ENCODE results near the gene RGS3.

RGS3 gene

GRCh38 chr9:113578279-113578865, 114.8 kb downstream of the RGS3 start:
- peak overlapping the region; percentile 91 for H3K27ac Mint-ChIP-seq
- no peaks in the 10 kb centered on the region for H3K27me3 Mint-ChIP-seq
- no peaks in the 10 kb centered on the region for H3K9me3 Mint-ChIP-seq

GRCh38 chr9:113578882-113579282, 115.4 kb downstream of the RGS3 start:
- no peaks in the 10 kb centered on the region for H3K27me3 Mint-ChIP-seq
- H3K4me3 Mint-ChIP-seq = peak overlapping the region; percentile 86
- peaks cover 21% of the 10 kb centered on the region for H3K36me3 Mint-ChIP-seq (ENCODE audit: low read depth)
- H3K9me3 Mint-ChIP-seq = no peaks in the 10 kb centered on the region
- peaks cover 88% of the 10 kb centered on the region for H3K4me1 Mint-ChIP-seq (ENCODE audit: low read depth)
- H3K27ac Mint-ChIP-seq = peak overlapping the region; percentile 91

More at GRCh38 chr9:113578279-113578865, 114.8 kb downstream of the RGS3 start:
- Mint-ChIP-seq H3K4me1 (ENCODE audit: low read depth) (peaks cover 89% of the 10 kb centered on the region), H3K36me3 (ENCODE audit: low read depth) (peaks cover 17% of the 10 kb centered on the region), H3K4me3 (peak overlapping the region; percentile 86)

- Mint-ChIP-seq H3K27me3 (no peaks in the 10 kb centered on the region), H3K4me1 (ENCODE audit: low read depth) (peaks cover 84% of the 10 kb centered on the region), H3K36me3 (ENCODE audit: low read depth) (peaks cover 25% of the 10 kb centered on the region), H3K27ac (peak overlapping the region; percentile 91), H3K4me3 (peak overlapping the region; percentile 86), H3K9me3 (no peaks in the 10 kb centered on the region)
These were observed 115.9 kb downstream of the RGS3 start for GRCh38 chr9:113579283-113580040.

GRCh38 chr9:113580041-113580953, 116.8 kb downstream of the RGS3 start:
- Mint-ChIP-seq H3K27me3 (no peaks in the 10 kb centered on the region), H3K36me3 (ENCODE audit: low read depth) (peaks cover 34% of the 10 kb centered on the region), H3K4me3 (peak overlapping the region; percentile 86), H3K9me3 (no peaks in the 10 kb centered on the region), H3K27ac (peak overlapping the region; percentile 91), H3K4me1 (ENCODE audit: low read depth) (peaks cover 87% of the 10 kb centered on the region)

- H3K36me3 Mint-ChIP-seq (ENCODE audit: low read depth) = peaks cover 40% of the 10 kb centered on the region
- H3K27me3 Mint-ChIP-seq = no peaks in the 10 kb centered on the region
- H3K4me1 Mint-ChIP-seq (ENCODE audit: low read depth) = peaks cover 87% of the 10 kb centered on the region
- H3K4me3 Mint-ChIP-seq = peak overlapping the region; percentile 86
- H3K27ac Mint-ChIP-seq = peak overlapping the region; percentile 91
- no peaks in the 10 kb centered on the region for H3K9me3 Mint-ChIP-seq
These were observed 117.4 kb downstream of the RGS3 start for GRCh38 chr9:113580954-113581311.

GRCh38 chr9:113581865-113582697, 118.6 kb downstream of the RGS3 start:
- H3K4me1 Mint-ChIP-seq (ENCODE audit: low read depth) = peaks cover 93% of the 10 kb centered on the region
- peak overlapping the region; percentile 91 for H3K27ac Mint-ChIP-seq
- no peaks in the 10 kb centered on the region for H3K27me3 Mint-ChIP-seq
- no peaks in the 10 kb centered on the region for H3K9me3 Mint-ChIP-seq
- peak overlapping the region; percentile 86 for H3K4me3 Mint-ChIP-seq
- H3K36me3 Mint-ChIP-seq (ENCODE audit: low read depth) = peaks cover 49% of the 10 kb centered on the region

- peaks cover 90% of the 10 kb centered on the region for H3K4me1 Mint-ChIP-seq (ENCODE audit: low read depth)
- H3K27ac Mint-ChIP-seq = peak overlapping the region; percentile 91
- H3K4me3 Mint-ChIP-seq = peak overlapping the region; percentile 86
- H3K27me3 Mint-ChIP-seq = no peaks in the 10 kb centered on the region
- peaks cover 49% of the 10 kb centered on the region for H3K36me3 Mint-ChIP-seq (ENCODE audit: low read depth)
- no peaks in the 10 kb centered on the region for H3K9me3 Mint-ChIP-seq
These were observed 119.2 kb downstream of the RGS3 start for GRCh38 chr9:113582698-113583200.

- H3K27ac Mint-ChIP-seq = peak overlapping the region; percentile 63
- no peaks in the 10 kb centered on the region for H3K9me3 Mint-ChIP-seq
- no peaks in the 10 kb centered on the region for H3K27me3 Mint-ChIP-seq
- H3K4me3 Mint-ChIP-seq = no peak overlapping the region
- peaks cover 54% of the 10 kb centered on the region for H3K36me3 Mint-ChIP-seq (ENCODE audit: low read depth)
- peaks cover 89% of the 10 kb centered on the region for H3K4me1 Mint-ChIP-seq (ENCODE audit: low read depth)
These were observed 120.2 kb downstream of the RGS3 start for GRCh38 chr9:113583511-113584427.

- Mint-ChIP-seq H3K4me3 (peak overlapping the region; percentile 37), H3K36me3 (ENCODE audit: low read depth) (peaks cover 54% of the 10 kb centered on the region), H3K9me3 (no peaks in the 10 kb centered on the region), H3K27ac (peak overlapping the region; percentile 72), H3K4me1 (ENCODE audit: low read depth) (peaks cover 89% of the 10 kb centered on the region), H3K27me3 (no peaks in the 10 kb centered on the region)
These were observed 121.0 kb downstream of the RGS3 start for GRCh38 chr9:113584428-113585084.

- Mint-ChIP-seq H3K4me3 (peak overlapping the region; percentile 37), H3K9me3 (no peaks in the 10 kb centered on the region), H3K27me3 (no peaks in the 10 kb centered on the region), H3K36me3 (ENCODE audit: low read depth) (peaks cover 54% of the 10 kb centered on the region), H3K27ac (peak overlapping the region; percentile 72), H3K4me1 (ENCODE audit: low read depth) (peaks cover 88% of the 10 kb centered on the region)
These were observed 121.5 kb downstream of the RGS3 start for GRCh38 chr9:113585085-113585442.

- H3K36me3 Mint-ChIP-seq (ENCODE audit: low read depth) = peaks cover 57% of the 10 kb centered on the region
These were observed 122.0 kb downstream of the RGS3 start for GRCh38 chr9:113585555-113585954.

GRCh38 chr9:113587471-113588031, 124.0 kb downstream of the RGS3 start:
- peaks cover 76% of the 10 kb centered on the region for H3K4me1 Mint-ChIP-seq (ENCODE audit: low read depth)
- H3K36me3 Mint-ChIP-seq (ENCODE audit: low read depth) = peaks cover 50% of the 10 kb centered on the region
- no peak overlapping the region for H3K27ac Mint-ChIP-seq

More at GRCh38 chr9:113585555-113585954, 122.0 kb downstream of the RGS3 start:
- H3K9me3 Mint-ChIP-seq = no peaks in the 10 kb centered on the region
- H3K27me3 Mint-ChIP-seq = no peaks in the 10 kb centered on the region
- H3K4me3 Mint-ChIP-seq = no peak overlapping the region
- H3K4me1 Mint-ChIP-seq (ENCODE audit: low read depth) = peaks cover 83% of the 10 kb centered on the region
- H3K27ac Mint-ChIP-seq = peak overlapping the region; percentile 72

More at GRCh38 chr9:113587471-113588031, 124.0 kb downstream of the RGS3 start:
- Mint-ChIP-seq H3K4me3 (no peak overlapping the region), H3K27me3 (no peaks in the 10 kb centered on the region), H3K9me3 (no peaks in the 10 kb centered on the region)

Measured in stimulated activated naive CD8-positive, alpha-beta T cell treated with anti-CD3 and anti-CD28 coated beads, Interleukin-15, Interleukin-2, amounts not matched to agents 100 ng/mL and 50 ng/mL, for 24 hours (primary cell).